DND-41 (cell line): ENCODE data around the gene DNAJB13.

ENCODE experiments used
- CTCF ChIP-seq: IDR thresholded peaks from 2 replicates; pipeline ENCODE4 v1.5.1; 2012; ENCODE audit warnings: borderline replicate concordance, low read length, moderate library complexity, mild to moderate bottlenecking; ENCODE audit not compliant: poor library complexity, severe bottlenecking; ENCODE audit errors: extremely low read depth
- EZH2 ChIP-seq: IDR thresholded peaks from 3 replicates; pipeline ENCODE4 v1.6.1; 2012; ENCODE audit warnings: borderline replicate concordance, low read depth, mild to moderate bottlenecking, moderate library complexity, low read length, inconsistent platforms; ENCODE audit not compliant: severe bottlenecking

DNA sequence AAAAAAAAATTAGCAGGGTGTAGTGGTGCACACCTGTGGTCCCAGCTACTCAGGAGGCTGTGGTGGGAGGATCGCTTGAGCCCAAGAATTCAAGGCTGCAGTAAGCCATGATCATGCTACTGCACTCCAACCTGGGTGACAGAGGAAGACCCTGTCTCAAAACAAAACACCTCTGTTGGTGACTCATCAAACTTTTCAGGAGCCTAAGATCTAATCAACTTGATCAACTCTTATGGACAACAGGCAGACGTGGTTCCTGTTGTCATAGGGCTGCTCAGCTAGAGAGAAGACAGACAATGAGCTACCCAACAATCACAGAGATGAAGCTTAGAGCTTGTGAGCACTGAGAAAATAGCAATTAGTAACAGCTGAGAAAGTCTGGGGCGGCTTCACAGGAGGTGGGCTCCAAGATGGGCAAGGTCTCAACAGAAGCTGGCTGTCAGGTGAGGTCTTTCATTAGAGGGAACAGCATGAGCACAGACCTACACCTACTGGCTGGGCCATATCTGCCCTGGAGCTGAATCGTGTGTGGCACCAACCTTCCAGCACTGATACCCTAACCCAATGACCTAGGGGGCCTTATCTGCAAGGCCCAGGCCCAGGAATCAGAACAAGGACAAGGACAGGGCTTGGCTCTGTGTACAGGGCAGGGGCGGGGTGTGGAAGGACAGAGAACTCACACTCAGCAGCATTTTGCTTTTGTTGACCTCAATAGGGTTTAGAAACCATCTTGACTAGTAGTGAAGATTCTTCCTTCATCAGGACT lies 65.3 kb downstream of the DNAJB13 start:
- TF ChIP-seq CTCF (no peak), EZH2 (no peak)
